Neutrophil (primary cell): Measurements from ENCODE around the gene DNAI1.

Experiments used
- H3K27ac ChIP-seq: fragments of 200-600 bp; sonication (generic); 2 replicates; pipeline ENCODE4 v1.5.1; 2016; ENCODE audit warnings: mild to moderate bottlenecking, moderate library complexity
- H3K27me3 ChIP-seq: fragments of 200-600 bp; sonication (generic); 2 replicates; pipeline ENCODE4 v1.6.0; 2016; ENCODE audit warnings: mild to moderate bottlenecking
- H3K36me3 ChIP-seq: fragments of 200-600 bp; sonication (generic); 2 replicates; pipeline ENCODE4 v1.5.1; 2017
- H3K4me1 ChIP-seq, 2 experiments: fragments of 200-600 bp in 1 of 2; sonication (generic) in 1 of 2; 1 replicate in 1 of 2; 2 replicates in 1 of 2; pipeline versions ENCODE4 v1.5.1 to v1.6.1; 2013 to 2016; ENCODE audit warnings: low read depth in 1 of 2, low read length in 1 of 2, mild to moderate bottlenecking in 1 of 2, moderate library complexity in 1 of 2; ENCODE audit not compliant: control insufficient read depth in 1 of 2, insufficient read depth in 1 of 2
- H3K4me3 ChIP-seq, 2 experiments: fragments of 200-600 bp in 1 of 2; sonication (generic) in 1 of 2; 1 replicate in 1 of 2; 2 replicates in 1 of 2; pipeline ENCODE4 v1.5.1; 2013 to 2016; ENCODE audit warnings: low read depth in 1 of 2, low read length in 1 of 2, mild to moderate bottlenecking in 1 of 2, moderate library complexity in 1 of 2
- H3K9me3 ChIP-seq: fragments of 200-600 bp; sonication (generic); 2 replicates; pipeline ENCODE4 v1.5.1; 2016
- CTCF ChIP-seq: fragments of 200-600 bp; sonication (generic); IDR thresholded peaks from 2 replicates; pipeline ENCODE4 v1.5.1; 2016; ENCODE audit warnings: antibody characterized with exemption

The DNAI1 gene

DNA sequence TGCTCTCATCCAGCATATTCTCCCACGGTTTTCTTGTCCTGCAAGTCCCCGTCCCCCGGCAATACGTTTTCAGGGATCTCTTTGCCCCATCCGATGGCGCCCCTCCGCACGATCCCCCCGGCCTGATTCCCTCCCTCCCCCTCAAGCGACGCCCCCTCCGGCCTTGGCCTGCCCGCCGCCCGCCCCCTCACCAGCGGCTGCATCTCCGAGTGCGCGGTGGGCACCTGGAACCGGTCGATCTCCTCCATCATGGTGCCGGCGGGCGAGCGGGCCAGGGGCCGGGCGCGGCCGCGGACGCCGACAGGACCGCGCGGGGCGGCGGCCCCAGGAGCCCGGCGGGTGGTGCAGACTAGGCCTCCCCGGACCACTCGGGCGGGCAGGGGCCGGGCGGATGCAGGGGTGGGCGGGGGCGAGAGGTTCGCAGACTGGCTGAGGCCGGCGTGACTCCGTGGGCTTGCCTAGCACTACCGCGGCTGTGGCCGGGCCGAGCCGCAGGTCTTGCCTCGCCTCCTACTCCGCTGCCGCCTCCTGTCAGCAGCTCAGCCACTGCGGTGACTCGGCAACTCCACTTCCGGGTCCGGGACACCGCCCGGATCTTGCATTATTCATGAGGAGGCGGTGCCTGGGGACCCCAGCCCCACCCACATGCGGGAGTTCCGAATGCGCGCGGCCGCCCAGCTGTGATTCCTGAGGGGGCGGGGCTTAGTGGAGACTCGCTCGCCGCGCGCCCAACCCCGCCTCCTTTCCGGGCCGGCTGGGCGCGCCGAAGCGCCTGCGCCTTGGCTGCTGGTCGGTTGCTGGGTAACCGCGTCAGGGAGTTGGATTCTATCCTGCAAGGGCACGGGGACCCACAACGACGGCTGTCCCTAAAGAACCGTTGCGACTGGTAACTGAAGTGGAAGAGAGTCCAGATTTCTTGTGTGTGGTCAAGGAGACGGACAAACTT is at the start of gene DNAI1, which contains the start of gene FAM219A:
Gene DNAI1 (plus strand): TSS at position 793 of the 946 bp plus-strand sequence. CDS start 201 bp downstream, outside the sequence.
Gene FAM219A (minus strand): TSS at position 558 of the 946 bp plus-strand sequence. CDS start 307 bp downstream, at position 251.
- H3K27me3 ChIP-seq = peaks cover 60% of the 10 kb centered on the region
- peak; percentile 62 for TF ChIP-seq CTCF
- H3K4me1 ChIP-seq = peaks cover 22 to 27% of the 10 kb centered on the region in 2 experiments
- peak within 1 kb of the TSS; percentile 72 to 80 for H3K4me3 ChIP-seq
- peak within 1 kb of the TSS; percentile 86 for H3K27ac ChIP-seq
- no peaks in the 10 kb centered on the region for H3K9me3 ChIP-seq
- H3K36me3 ChIP-seq = no peaks in the 10 kb centered on the region

- no peak for TF ChIP-seq CTCF
- no peak overlapping the region for H3K4me3 ChIP-seq
- H3K36me3 ChIP-seq = peaks cover 15% of the 10 kb centered on the region
- H3K4me1 ChIP-seq = peaks cover 19 to 24% of the 10 kb centered on the region in 2 experiments
- no peak overlapping the region for H3K27ac ChIP-seq
- no peaks in the 10 kb centered on the region for H3K27me3 ChIP-seq
- no peaks in the 10 kb centered on the region for H3K9me3 ChIP-seq
Observed at GRCh38 chr9:34409154-34409553, 49.5 kb upstream of the DNAI1 start.

- no peak for TF ChIP-seq CTCF
- no peaks in the 10 kb centered on the region for H3K9me3 ChIP-seq
- no peaks in the 10 kb centered on the region for H3K36me3 ChIP-seq
- H3K27ac ChIP-seq = no peak overlapping the region
- H3K4me1 ChIP-seq = peaks cover 18% of the 10 kb centered on the region in 2 experiments
- no peaks in the 10 kb centered on the region for H3K27me3 ChIP-seq
- H3K4me3 ChIP-seq = no peak overlapping the region
Observed at GRCh38 chr9:34412336-34412735, 46.3 kb upstream of the DNAI1 start.

GRCh38 chr9:34413231-34413852 is 45.3 kb upstream of the DNAI1 start:
- Histone ChIP-seq H3K4me3 (no peak overlapping the region), H3K27me3 (no peaks in the 10 kb centered on the region), H3K4me1 (peaks cover 8% of the 10 kb centered on the region in 2 experiments), H3K36me3 (no peaks in the 10 kb centered on the region), H3K27ac (no peak overlapping the region), H3K9me3 (no peaks in the 10 kb centered on the region)
- no peak for TF ChIP-seq CTCF

DNA sequence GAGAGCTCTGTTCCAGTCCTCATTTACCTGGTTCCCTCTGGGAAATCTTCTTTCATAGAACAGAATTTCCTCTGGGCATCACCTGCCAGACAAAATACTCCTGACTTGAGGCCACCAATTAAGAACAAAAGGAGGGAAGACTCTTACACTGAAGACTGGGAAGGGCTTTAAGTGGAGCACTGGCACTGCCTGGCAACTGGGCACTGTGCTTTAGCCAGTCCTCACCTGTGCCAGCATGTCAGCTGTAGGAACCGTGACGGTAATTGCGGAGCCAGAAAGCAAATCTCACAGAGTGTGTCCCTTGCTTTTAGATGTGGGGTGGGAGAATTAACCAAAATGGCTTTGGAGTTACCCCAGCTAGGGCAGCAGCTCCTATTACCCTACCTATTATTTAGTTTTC is 40.9 kb upstream of the DNAI1 start:
- H3K27me3 ChIP-seq = no peaks in the 10 kb centered on the region
- no peaks in the 10 kb centered on the region for H3K9me3 ChIP-seq
- no peaks in the 10 kb centered on the region for H3K4me1 ChIP-seq

More for the DNA sequence above, 40.9 kb upstream of the DNAI1 start:
- H3K27ac ChIP-seq = no peak overlapping the region
- no peak for TF ChIP-seq CTCF
- H3K36me3 ChIP-seq = no peaks in the 10 kb centered on the region
- no peak overlapping the region for H3K4me3 ChIP-seq
